Inflammatory macrophage (primary cell): Measurements from ENCODE around the gene ZNF397.

ENCODE experiments used
- DNase-seq, 2 donors: peaks; one replicate each; pipeline ENCODE4 v3.0.0-alpha.2; 2020 to 2022

The ZNF397 gene

DNA sequence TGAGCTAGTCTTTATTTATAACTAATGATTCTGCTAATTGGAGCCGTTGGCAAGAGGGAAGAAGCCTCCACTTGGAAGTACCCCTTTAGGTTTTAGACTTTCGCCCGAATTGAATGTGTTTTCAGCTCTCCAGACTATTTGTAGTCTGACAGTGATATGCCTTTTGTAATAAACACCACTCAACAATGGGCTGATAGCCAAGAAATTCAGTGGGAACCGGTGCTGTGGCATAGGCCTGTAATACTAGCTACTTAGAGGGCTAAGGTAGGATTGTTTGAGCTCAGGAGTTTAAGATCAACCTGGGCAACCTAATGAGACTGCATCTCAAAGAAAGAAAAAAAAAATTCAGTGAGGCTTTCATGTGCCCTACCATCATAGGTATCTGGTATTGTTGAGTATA is 62.8 kb downstream of the ZNF397 start:
- no peak for DNase-seq

DNA sequence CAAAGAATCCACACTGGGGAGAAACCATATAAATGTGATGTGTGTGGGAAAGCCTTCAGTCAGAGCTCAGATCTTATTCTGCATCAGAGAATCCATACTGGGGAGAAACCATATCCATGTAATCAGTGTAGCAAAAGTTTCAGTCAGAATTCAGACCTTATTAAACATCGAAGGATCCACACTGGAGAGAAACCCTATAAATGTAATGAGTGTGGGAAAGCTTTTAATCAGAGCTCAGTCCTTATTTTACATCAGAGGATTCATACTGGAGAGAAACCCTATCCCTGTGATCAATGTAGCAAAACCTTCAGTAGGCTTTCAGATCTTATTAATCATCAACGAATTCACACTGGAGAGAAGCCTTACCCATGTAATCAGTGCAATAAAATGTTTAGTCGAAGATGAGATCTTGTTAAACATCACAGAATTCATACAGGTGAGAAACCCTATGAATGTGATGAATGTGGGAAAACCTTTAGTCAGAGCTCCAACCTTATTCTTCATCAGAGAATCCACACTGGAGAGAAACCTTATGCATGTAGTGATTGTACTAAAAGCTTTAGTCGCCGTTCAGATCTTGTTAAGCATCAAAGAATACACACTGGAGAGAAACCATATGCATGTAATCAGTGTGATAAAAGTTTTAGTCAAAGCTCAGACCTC is 65.9 kb downstream of the ZNF397 start:
- no peak for DNase-seq
